Tibial nerve (tissue), 4 donors: ENCODE data around the gene OR2S2.

ENCODE experiments used
- CTCF ChIP-seq, 5 experiments: fragments of 200-600 bp in 3 of 5; fragments of 450-650 bp in 2 of 5; sonication (generic) in 3 of 5; IDR thresholded peaks; one replicate each; pipeline ENCODE4 v1.5.1; 2016 to 2019; ENCODE audit warnings: antibody characterized with exemption in 5 of 5, mild to moderate bottlenecking in 3 of 5, moderate library complexity in 2 of 5
- EP300 ChIP-seq, 2 donors: sonication (generic); formaldehyde crosslinking; IDR thresholded peaks; one replicate each; pipeline ENCODE4 v1.6.1; 2017; ENCODE audit warnings: antibody characterized with exemption in 2 of 2, mild to moderate bottlenecking in 1 of 2

- TF ChIP-seq CTCF (IDR thresholded peaks at IDR 0.05), result no peak
- no peak for TF ChIP-seq EP300 (IDR thresholded peaks at IDR 0.05)
Observed at GRCh38 chr9:35974800-35975199, 16.8 kb upstream of the OR2S2 start.
